Mesothelial cell of epicardium (in vitro differentiated cells): ENCODE results near the gene EHD2. TPM values are rescaled to one million over a fixed set of nuclear protein-coding genes. Genes with fewer than 3 reads are reported as not detected.
"Not testable (repeated sequence)": the region's sequence is repeated elsewhere in the genome, so short reads cannot be mapped to it uniquely, and the experiment has no call there.

ENCODE experiments used
- DNase-seq, 2 experiments: peaks; one replicate each; pipeline ENCODE4 v3.0.0; 2021; ENCODE audit warnings: low spot score in 2 of 2; ENCODE audit not compliant: unreplicated experiment in 2 of 2
- H3K27ac Mint-ChIP-seq: 2 replicates; pipeline ENCODE4 v1.8.0; 2021; ENCODE audit warnings: mixed read lengths
- H3K27me3 Mint-ChIP-seq: 2 replicates; pipeline ENCODE4 v1.8.0; 2021; ENCODE audit warnings: low read depth, mixed read lengths
- H3K36me3 Mint-ChIP-seq: 2 replicates; pipeline ENCODE4 v1.8.0; 2021; ENCODE audit warnings: mixed read lengths
- H3K4me1 Mint-ChIP-seq: 2 replicates; pipeline ENCODE4 v1.8.0; 2021; ENCODE audit warnings: mixed read lengths
- H3K4me3 Mint-ChIP-seq: 2 replicates; pipeline ENCODE4 v1.8.0; 2021; ENCODE audit warnings: mild to moderate bottlenecking, moderate library complexity, mixed read lengths
- H3K9me3 Mint-ChIP-seq: 2 replicates; pipeline ENCODE4 v1.8.0; 2021; ENCODE audit warnings: mixed read lengths
- CTCF ChIP-seq: fragments of 200-600 bp; sonication (generic); IDR thresholded peaks from one replicate; pipeline ENCODE4 v1.5.0; 2021; ENCODE audit warnings: antibody characterized with exemption; ENCODE audit not compliant: unreplicated experiment
- total RNA-seq: library from RNA; stranded (reverse); gene quantifications from 3 replicates; pipeline ENCODE4 v1.2.1, GENCODE V29; 2021

EHD2 gene
- total RNA-seq, 1 donor from 2014 or later: 39.2 TPM

- TF ChIP-seq CTCF: no peak
- Mint-ChIP-seq H3K4me3 (no peak overlapping the region), H3K9me3 (no peaks in the 10 kb centered on the region), H3K36me3 (no peaks in the 10 kb centered on the region), H3K4me1 (peaks cover 8% of the 10 kb centered on the region), H3K27ac (no peak overlapping the region), H3K27me3 (no peaks in the 10 kb centered on the region)
- no peak for DNase-seq
These were observed 54.1 kb downstream of the EHD2 start for GRCh38 chr19:47767349-47767748.

DNA sequence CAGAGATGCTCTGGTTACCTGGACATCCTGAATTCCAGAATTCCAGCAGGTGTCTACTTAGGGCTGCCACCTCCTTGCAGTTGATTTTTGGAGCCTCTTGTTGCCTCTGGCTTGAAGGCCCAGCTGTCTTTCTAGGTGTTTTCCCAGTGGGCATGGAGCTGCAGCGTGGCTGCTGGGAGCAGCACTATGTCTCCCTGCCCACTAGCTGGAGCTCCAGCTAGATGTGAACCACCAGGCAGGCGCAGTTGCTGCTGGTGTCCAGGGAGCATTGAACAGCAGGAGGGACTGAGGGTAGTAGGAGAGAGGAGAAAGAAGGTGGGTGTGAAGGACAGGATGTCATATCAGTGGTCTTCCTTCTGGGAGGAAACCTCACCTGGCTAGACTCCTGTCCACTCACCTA, 55.4 kb downstream of the EHD2 start:
- no peaks in the 10 kb centered on the region for H3K36me3 Mint-ChIP-seq

GRCh38 chr19:47769534-47769933, 56.3 kb downstream of the EHD2 start:
- no peak for DNase-seq
- Mint-ChIP-seq H3K9me3 (no peaks in the 10 kb centered on the region), H3K4me1 (peaks cover 8% of the 10 kb centered on the region), H3K27me3 (no peaks in the 10 kb centered on the region), H3K27ac (no peak overlapping the region), H3K4me3 (no peak overlapping the region), H3K36me3 (no peaks in the 10 kb centered on the region)
- no peak for TF ChIP-seq CTCF

More for the DNA sequence above, 55.4 kb downstream of the EHD2 start:
- DNase-seq: no peak
- H3K27me3 Mint-ChIP-seq: no peaks in the 10 kb centered on the region
- no peak overlapping the region for H3K27ac Mint-ChIP-seq
- H3K4me1 Mint-ChIP-seq: peaks cover 8% of the 10 kb centered on the region
- no peak overlapping the region for H3K4me3 Mint-ChIP-seq
- no peak for TF ChIP-seq CTCF
- no peaks in the 10 kb centered on the region for H3K9me3 Mint-ChIP-seq

DNA sequence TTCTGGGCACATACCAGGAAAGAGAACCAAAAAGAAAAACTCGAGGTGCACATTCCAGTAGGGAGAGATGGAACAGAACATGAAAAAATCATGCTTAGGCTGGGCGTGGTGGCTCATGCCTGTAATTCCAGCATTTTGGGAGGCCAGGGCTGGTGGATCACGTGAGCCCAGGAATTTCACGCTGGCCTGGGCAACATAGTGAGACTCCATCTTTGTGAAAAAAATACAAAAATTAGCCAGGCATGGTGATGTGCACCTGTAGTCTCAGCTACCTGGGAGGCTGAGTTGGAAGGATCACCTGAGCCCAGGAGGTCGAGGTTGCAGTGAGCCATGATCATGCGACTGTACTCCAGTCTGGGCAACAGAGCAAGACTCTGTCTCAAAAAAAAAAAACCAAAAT, 58.1 kb downstream of the EHD2 start:
- H3K4me3 Mint-ChIP-seq, H3K4me1 Mint-ChIP-seq, H3K36me3 Mint-ChIP-seq, DNase-seq, H3K27ac Mint-ChIP-seq, H3K27me3 Mint-ChIP-seq, H3K9me3 Mint-ChIP-seq: not testable (repeated sequence)

DNA sequence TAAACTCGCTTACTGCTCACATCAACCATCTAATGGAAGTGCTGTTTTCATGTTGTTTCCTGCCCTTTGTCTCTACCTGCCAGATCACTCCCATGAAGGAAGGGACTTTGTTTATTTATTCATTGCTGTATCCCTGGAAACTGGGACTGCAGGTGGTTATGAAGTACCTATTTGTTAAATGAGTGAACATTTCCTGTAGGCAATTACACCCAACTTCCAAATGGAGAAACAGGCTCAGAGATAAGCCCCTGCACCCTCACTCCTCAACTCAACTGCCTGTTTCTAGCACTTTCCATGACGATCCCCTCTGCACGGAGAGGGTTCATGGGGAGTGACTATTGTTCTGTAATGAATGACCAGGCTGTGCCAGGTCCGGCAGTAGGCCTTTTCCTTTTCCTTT, 63.3 kb downstream of the EHD2 start:
- H3K27me3 Mint-ChIP-seq: no peaks in the 10 kb centered on the region
- H3K4me1 Mint-ChIP-seq: peaks cover 18% of the 10 kb centered on the region
- peaks cover 5% of the 10 kb centered on the region for H3K36me3 Mint-ChIP-seq
- no peak for TF ChIP-seq CTCF
- H3K9me3 Mint-ChIP-seq: no peaks in the 10 kb centered on the region
- DNase-seq: no peak
- H3K4me3 Mint-ChIP-seq: no peak overlapping the region
- H3K27ac Mint-ChIP-seq: no peak overlapping the region

- peaks cover 18% of the 10 kb centered on the region for H3K4me1 Mint-ChIP-seq
- H3K4me3 Mint-ChIP-seq: peak overlapping the region; percentile 91
- H3K27me3 Mint-ChIP-seq, DNase-seq, H3K9me3 Mint-ChIP-seq: not testable (repeated sequence)
- peaks cover 12% of the 10 kb centered on the region for H3K36me3 Mint-ChIP-seq
- H3K27ac Mint-ChIP-seq: peak overlapping the region; percentile 92
These were observed 64.2 kb downstream of the EHD2 start for GRCh38 chr19:47777245-47778048.
